Posterior vena cava (tissue), 2 donors: ENCODE data around the gene CFAP119. TPM values are rescaled to one million over a fixed set of nuclear protein-coding genes. Genes with fewer than 3 reads are reported as not detected.

Source experiments
- DNase-seq: peaks from one replicate; pipeline ENCODE4 v3.0.0-alpha.2; 2020; ENCODE audit warnings: low spot score
- intact Hi-C, 2 donors: fragments of 100-400 bp; cut with DNase I; formaldehyde crosslinking; loops; one replicate each; pipeline versions ENCODE4 v1.14.1 to v1.14.2; 2022 to 2023
- total RNA-seq, 2 donors: library from RNA; stranded (reverse); fragmentation: NEBNext Ultra II Directional; extraction: Animal tissue kit (Norgen Biotek cat#: 25700); gene quantifications; one replicate each; pipeline ENCODE4 v1.2.1, GENCODE V29; 2021
- donor health status: DM: yes; HTN: yes; CAD: no.
- donor health status: DM: yes; HTN: yes; CAD: no.

The CFAP119 gene
- total RNA-seq, 2 donors from 2014 or later: 1.2 TPM

DNA sequence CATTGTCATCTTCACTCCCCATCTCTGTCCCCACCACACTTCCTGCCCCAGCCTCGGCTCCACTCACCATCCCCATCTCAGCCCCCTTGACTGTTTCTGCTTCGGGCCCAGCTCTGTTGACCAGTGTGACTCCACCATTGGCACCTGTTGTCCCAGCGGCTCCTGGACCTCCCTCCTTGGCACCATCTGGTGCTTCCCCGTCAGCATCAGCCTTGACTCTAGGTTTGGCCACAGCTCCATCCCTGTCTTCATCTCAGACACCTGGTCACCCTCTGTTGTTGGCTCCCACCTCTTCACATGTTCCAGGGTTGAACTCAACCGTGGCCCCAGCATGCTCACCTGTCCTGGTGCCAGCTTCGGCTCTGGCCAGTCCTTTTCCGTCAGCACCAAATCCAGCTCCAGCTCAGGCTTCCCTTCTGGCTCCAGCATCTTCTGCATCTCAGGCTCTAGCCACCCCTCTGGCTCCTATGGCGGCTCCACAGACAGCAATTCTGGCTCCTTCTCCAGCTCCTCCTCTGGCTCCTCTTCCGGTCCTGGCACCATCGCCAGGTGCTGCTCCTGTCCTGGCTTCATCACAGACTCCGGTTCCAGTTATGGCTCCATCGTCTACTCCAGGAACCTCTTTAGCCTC, 38.0 kb downstream of the CFAP119 start:
- intact Hi-C loops: no loop called here
- peak; percentile 50 for DNase-seq

DNA sequence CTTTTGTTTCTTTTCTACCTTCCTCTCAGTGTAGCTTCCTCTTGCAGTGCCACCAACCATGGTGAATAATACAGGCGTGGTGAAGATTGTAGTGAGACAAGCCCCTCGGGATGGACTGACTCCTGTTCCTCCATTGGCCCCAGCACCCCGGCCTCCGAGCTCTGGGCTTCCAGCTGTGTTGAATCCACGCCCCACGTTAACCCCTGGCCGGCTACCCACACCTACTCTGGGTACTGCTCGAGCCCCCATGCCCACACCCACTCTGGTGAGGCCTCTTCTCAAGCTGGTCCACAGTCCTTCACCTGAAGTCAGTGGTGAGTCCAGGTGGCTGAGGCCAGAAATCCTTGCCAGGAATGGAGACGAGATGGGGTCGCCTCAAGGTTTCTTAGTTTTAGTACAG, 38.9 kb downstream of the CFAP119 start:
- intact Hi-C loops: no loop called here
- DNase-seq: peak; percentile 72

DNA sequence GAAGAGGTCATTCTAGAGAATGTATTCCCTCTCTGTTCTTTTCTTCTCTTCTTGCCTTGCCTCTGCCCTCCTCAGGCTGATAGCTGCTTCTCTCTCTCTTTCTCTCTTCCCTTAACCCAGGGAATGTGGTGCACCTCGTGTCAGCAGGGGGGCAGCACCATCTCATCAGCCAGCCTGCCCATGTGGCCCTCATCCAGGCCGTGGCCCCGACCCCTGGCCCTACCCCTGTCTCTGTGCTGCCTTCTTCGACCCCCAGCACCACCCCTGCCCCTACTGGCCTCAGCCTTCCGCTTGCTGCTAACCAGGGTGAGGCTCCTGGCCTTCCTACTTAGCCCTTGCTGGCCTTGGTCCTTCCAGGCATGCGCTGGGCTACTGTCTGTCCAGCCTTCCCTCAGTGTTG, 39.4 kb downstream of the CFAP119 start:
- intact Hi-C loops: no loop called here
- DNase-seq: peak; percentile 29

DNA sequence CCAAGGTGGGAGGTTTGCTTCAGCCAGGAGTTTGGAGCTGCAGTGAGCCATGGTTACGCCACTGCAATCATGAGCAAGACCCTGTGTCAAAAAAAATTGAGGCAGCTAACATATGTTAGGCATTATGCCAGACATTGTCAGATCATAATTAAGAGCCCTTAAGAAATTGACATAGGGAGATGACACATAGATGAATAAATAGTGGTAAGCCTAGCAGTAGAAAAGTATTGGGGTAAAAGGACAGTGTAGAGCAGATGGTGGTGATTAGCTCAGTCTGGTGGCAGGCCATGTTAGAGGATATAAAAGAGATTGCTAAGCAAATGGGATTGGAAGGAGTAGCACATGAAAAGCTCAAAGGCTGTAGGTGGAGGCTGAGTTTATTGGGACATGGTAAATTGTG, 40.3 kb downstream of the CFAP119 start:
- DNase-seq: no peak
- intact Hi-C loops: no loop called here

DNA sequence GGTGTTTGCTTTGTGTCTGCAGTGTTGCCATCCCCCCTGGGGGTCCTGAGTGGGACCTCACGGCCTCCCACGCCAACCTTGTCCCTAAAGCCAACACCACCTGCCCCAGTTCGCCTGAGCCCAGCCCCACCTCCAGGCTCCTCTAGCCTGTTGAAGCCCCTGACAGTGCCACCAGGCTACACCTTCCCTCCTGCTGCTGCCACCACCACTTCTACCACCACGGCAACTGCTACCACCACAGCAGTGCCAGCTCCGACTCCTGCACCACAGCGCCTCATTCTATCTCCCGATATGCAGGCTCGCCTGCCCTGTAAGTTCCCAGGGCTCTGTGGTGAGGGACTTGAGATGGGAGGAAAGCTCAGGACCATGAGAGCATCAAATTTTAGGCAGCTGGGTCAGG, 40.7 kb downstream of the CFAP119 start:
- intact Hi-C loops: no loop called here
- DNase-seq: peak; percentile 57

DNA sequence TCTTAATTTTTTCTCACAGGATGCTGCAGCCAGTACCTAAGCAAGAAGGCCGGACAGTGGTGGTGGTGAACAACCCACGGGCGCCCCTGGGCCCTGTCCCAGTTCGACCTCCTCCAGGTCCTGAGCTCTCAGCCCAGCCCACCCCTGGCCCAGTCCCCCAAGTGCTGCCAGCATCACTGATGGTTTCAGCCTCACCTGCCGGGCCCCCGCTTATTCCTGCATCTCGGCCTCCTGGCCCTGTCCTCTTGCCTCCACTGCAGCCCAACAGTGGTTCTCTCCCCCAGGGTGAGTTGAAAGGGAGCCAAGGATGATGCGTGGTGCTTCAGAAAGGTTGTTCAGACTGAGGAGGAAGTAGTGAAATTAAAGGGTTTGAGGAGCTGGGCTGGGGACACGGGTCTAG, 41.2 kb downstream of the CFAP119 start:
- intact Hi-C loops: no loop called here
- DNase-seq: peak; percentile 71

DNA sequence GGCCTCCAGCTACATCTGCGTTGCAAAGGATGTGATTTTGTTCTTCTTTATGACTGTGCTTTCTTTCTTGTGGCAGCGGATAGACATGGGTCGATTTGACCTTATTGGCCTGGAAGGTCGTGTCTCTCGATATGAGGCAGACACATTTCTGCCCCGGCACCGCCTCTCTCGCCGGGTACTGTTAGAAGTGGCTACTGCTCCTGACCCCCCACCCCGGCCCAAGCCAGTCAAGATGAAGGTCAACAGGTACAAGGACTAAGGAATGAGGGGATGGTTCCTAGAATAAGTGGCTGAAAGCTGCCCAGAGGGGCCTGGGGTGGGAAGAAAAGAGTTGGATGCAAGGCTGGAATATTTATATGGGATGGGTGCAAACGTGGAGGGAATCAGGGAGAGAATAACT, 41.8 kb downstream of the CFAP119 start:
- intact Hi-C loops: no loop called here
- no peak for DNase-seq

DNA sequence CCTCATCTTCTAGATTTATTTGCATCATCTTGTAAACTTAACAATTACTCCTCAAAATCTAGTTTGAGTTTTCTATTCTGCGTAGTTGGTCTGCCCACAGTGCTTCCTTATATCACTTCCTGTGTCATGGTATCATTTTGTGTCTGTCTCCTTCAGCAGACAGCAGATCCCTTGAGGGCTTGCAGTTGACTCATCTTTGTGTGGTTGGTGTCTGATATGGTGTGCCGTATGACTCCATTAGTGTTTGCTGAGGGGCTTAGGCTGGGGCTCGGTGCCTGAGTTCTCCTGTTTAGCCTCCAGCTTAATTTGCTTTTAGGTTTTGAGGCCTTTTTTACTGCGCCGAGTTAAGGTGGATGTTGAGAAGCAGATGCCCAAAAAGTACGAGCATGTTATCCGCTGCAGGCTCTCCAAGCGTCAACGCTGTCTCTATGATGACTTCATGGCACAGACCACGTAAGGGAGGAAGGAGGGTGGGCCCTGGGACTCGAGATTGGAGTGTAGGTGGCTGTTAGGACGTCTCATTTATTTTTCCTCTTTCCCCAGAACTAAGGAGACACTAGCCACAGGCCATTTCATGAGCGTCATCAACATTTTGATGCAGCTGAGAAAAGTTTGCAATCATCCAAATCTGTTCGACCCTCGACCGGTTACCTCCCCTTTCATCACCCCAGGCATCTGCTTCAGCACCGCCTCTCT, 46.0 kb downstream of the CFAP119 start:
- peak; percentile 17 for DNase-seq
- intact Hi-C loops: loop anchor here in 1 of 2 donors (2.0 to 10.0 kb wide), 2 partner anchors 25 to 369 kb away; partner anchors contain the start of gene PRSS53

DNA sequence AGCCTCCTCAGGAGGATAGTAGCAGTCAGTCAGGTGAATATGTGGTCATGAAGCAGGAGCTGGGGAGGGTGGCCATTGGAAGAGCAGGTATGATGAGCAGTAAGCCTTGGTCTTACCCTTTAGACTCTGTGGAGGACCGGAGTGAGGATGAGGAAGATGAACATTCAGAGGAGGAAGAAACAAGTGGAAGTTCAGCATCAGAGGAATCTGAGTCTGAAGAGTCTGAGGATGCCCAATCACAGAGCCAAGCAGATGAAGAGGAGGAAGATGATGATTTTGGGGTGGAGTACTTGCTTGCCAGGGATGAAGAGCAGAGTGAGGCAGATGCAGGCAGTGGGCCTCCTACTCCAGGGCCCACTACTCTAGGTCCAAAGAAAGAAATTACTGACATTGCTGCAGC, 50.1 kb downstream of the CFAP119 start:
- intact Hi-C loops: loop anchor here in 1 of 2 donors (10.0 kb wide), 1 partner anchor 373 kb away; the partner anchor contains the start of gene PRSS53
- DNase-seq: peak; percentile 18

DNA sequence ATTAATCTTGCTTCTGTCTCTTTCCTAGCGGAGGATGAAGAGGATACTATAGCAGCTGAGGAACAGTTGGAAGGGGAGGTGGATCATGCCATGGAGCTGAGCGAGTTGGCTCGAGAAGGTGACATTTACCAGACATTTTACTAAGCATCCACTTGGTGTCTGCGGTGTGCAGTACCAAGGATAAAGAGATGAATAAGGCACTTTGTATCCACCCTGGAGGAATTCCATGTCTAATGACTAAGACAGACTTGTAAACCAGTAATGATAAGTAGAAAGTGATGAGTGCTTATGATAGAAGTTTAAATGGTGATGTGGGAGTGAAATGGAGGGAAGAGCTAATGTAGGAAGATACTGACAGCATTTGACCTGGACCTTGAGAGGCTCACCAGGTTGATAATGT, 50.9 kb downstream of the CFAP119 start:
- intact Hi-C loops: loop anchor here in 1 of 2 donors (10.0 kb wide), 1 partner anchor 374 kb away; the partner anchor contains the start of gene PRSS53
- DNase-seq: no peak

Other genes with a start within 250 kb of the CFAP119 start
- 10 to 100 TPM; 21.9 to 27.3 TPM for gene ZNF768, start 235.5 kb downstream of the CFAP119 start, total RNA-seq
- 1 to 10 TPM; 9.6 to 9.8 TPM for gene ZNF747, start 227.2 kb downstream of the CFAP119 start, total RNA-seq
- gene ZNF764, start 203.7 kb downstream of the CFAP119 start, total RNA-seq: 1 to 10 TPM; 6.0 to 6.5 TPM
- gene ZNF688, start 190.3 kb downstream of the CFAP119 start, total RNA-seq: 10 to 100 TPM in 1 of 2 donors, 1 to 10 TPM in 1; 8.8 to 10.8 TPM
- gene ZNF785, start 176.4 kb downstream of the CFAP119 start, total RNA-seq: 10 to 100 TPM; 10.2 to 10.5 TPM
- 1 to 10 TPM; 6.9 to 7.1 TPM for gene ZNF689, start 151.7 kb downstream of the CFAP119 start, total RNA-seq
- 10 to 100 TPM; 34.5 to 38.5 TPM for gene PRR14, start 111.1 kb downstream of the CFAP119 start, total RNA-seq
- gene FBRS, start 103.6 kb downstream of the CFAP119 start, total RNA-seq: 10 to 100 TPM; 42.3 to 42.5 TPM
- gene SRCAP, start 62.9 kb downstream of the CFAP119 start, total RNA-seq: 10 to 100 TPM; 41.4 to 44.9 TPM
- gene PHKG2, start 13.6 kb downstream of the CFAP119 start, total RNA-seq: 10 to 100 TPM; 13.0 to 13.9 TPM
- gene RNF40, start 260 bp upstream of the CFAP119 start, total RNA-seq: 10 to 100 TPM; 60.9 to 66.5 TPM
- gene ZNF629, start 25.1 kb upstream of the CFAP119 start, total RNA-seq: 10 to 100 TPM; 10.1 to 11.2 TPM
- gene BCL7C, start 132.0 kb upstream of the CFAP119 start, total RNA-seq: 10 to 100 TPM; 33.6 to 36.3 TPM
- gene CTF1, start 134.6 kb upstream of the CFAP119 start, total RNA-seq: 1 to 10 TPM; 5.0 to 5.2 TPM
- gene FBXL19, start 161.5 kb upstream of the CFAP119 start, total RNA-seq: 10 to 100 TPM; 13.7 to 14.5 TPM
- 10 to 100 TPM; 11.0 to 17.5 TPM for gene ORAI3, start 187.0 kb upstream of the CFAP119 start, total RNA-seq
- gene SETD1A, start 195.7 kb upstream of the CFAP119 start, total RNA-seq: 10 to 100 TPM; 11.8 to 17.7 TPM
- 10 to 100 TPM; 38.5 to 39.2 TPM for gene HSD3B7, start 223.1 kb upstream of the CFAP119 start, total RNA-seq
- 1 to 10 TPM in 1 of 2 donors, under 1 TPM in 1; 0.95 to 1.1 TPM for gene STX1B, start 248.6 kb upstream of the CFAP119 start, total RNA-seq